ENCODE results near the gene KIF5C. TPM values are rescaled to one million over a fixed set of nuclear protein-coding genes. Genes with fewer than 3 reads are reported as not detected.

Gene KIF5C
- total RNA-seq, 1 donor = 0.36 TPM

DNA sequence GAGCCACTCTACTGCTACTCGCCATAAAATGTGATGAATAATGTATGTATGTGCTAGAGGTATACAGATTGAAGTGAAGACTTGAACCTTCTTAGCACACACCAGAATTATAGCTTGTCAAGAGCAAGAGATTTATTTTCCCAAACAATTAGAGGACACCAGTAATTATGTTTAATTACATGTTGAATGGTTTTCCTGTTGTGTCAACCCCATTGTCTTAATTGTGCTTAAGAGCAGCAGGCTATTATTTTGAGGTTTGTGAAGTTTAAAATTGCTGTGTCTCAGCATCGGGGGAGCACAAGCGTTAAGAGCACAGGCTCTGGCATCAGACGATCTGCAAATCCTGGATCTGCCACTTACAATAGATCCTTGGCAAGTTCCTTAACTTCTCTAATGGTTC, 29.0 kb downstream of the KIF5C start:
- Histone ChIP-seq H3K4me1 (ENCODE audit: insufficient read depth, low read length) (no peaks in the 10 kb centered on the region), H3K4me2 (ENCODE audit: insufficient read depth, low read length) (no peak overlapping the region), H3K9me3 (ENCODE audit: low read depth, low read length) (no peaks in the 10 kb centered on the region), H3K4me3 (ENCODE audit: insufficient read depth, low read length) (no peak overlapping the region), H2AFZ (ENCODE audit: low read length) (no peak overlapping the region), H3K36me3 (ENCODE audit: insufficient read depth, low read length) (no peaks in the 10 kb centered on the region), H3K27ac (ENCODE audit: low read depth, low read length) (no peak overlapping the region), H4K20me1 (ENCODE audit: insufficient read depth, low read length) (no peaks in the 10 kb centered on the region), H3K27me3 (ENCODE audit: insufficient read depth, low read length) (peaks cover 8% of the 10 kb centered on the region), H3K79me2 (ENCODE audit: insufficient read depth, low read length) (no peaks in the 10 kb centered on the region)
- TF ChIP-seq, protein P1, sequence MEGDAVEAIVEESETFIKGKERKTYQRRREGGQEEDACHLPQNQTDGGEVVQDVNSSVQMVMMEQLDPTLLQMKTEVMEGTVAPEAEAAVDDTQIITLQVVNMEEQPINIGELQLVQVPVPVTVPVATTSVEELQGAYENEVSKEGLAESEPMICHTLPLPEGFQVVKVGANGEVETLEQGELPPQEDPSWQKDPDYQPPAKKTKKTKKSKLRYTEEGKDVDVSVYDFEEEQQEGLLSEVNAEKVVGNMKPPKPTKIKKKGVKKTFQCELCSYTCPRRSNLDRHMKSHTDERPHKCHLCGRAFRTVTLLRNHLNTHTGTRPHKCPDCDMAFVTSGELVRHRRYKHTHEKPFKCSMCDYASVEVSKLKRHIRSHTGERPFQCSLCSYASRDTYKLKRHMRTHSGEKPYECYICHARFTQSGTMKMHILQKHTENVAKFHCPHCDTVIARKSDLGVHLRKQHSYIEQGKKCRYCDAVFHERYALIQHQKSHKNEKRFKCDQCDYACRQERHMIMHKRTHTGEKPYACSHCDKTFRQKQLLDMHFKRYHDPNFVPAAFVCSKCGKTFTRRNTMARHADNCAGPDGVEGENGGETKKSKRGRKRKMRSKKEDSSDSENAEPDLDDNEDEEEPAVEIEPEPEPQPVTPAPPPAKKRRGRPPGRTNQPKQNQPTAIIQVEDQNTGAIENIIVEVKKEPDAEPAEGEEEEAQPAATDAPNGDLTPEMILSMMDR (IDR thresholded peaks at IDR 0.05; ENCODE audit: extremely low read depth, low read depth, low read length) = no peak
- DNase-seq (ENCODE audit: insufficient read length, low spot score, missing footprints) = no peak

- H3K4me3 ChIP-seq (ENCODE audit: insufficient read depth, low read length) = no peak overlapping the region
These were observed 31.1 kb downstream of the KIF5C start for GRCh38 chr2:148906124-148906523.

GRCh38 chr2:148907085-148907785, 32.2 kb downstream of the KIF5C start:
- TF ChIP-seq, protein P1 (IDR thresholded peaks at IDR 0.05; ENCODE audit: extremely low read depth, low read depth, low read length) = no peak
- peaks cover 6% of the 10 kb centered on the region for H3K27me3 ChIP-seq (ENCODE audit: insufficient read depth, low read length)
- DNase-seq (ENCODE audit: insufficient read length, low spot score, missing footprints) = no peak
- no peaks in the 10 kb centered on the region for H3K36me3 ChIP-seq (ENCODE audit: insufficient read depth, low read length)
- no peaks in the 10 kb centered on the region for H3K4me1 ChIP-seq (ENCODE audit: insufficient read depth, low read length)
- H3K79me2 ChIP-seq (ENCODE audit: insufficient read depth, low read length) = no peaks in the 10 kb centered on the region
- no peak overlapping the region for H3K4me2 ChIP-seq (ENCODE audit: insufficient read depth, low read length)
- H3K4me3 ChIP-seq (ENCODE audit: insufficient read depth, low read length) = no peak overlapping the region
- no peaks in the 10 kb centered on the region for H4K20me1 ChIP-seq (ENCODE audit: insufficient read depth, low read length)
- no peaks in the 10 kb centered on the region for H3K9me3 ChIP-seq (ENCODE audit: low read depth, low read length)
- no peak overlapping the region for H3K27ac ChIP-seq (ENCODE audit: low read depth, low read length)
- H2AFZ ChIP-seq (ENCODE audit: low read length) = no peak overlapping the region

More at GRCh38 chr2:148906124-148906523, 31.1 kb downstream of the KIF5C start:
- H3K9me3 ChIP-seq (ENCODE audit: low read depth, low read length) = no peaks in the 10 kb centered on the region
- TF ChIP-seq, protein P1 (IDR thresholded peaks at IDR 0.05; ENCODE audit: extremely low read depth, low read depth, low read length) = no peak
- no peaks in the 10 kb centered on the region for H3K4me1 ChIP-seq (ENCODE audit: insufficient read depth, low read length)
- no peaks in the 10 kb centered on the region for H3K79me2 ChIP-seq (ENCODE audit: insufficient read depth, low read length)
- H3K4me2 ChIP-seq (ENCODE audit: insufficient read depth, low read length) = no peak overlapping the region
- no peak for DNase-seq (ENCODE audit: insufficient read length, low spot score, missing footprints)
- no peaks in the 10 kb centered on the region for H3K36me3 ChIP-seq (ENCODE audit: insufficient read depth, low read length)
- no peak overlapping the region for H2AFZ ChIP-seq (ENCODE audit: low read length)
- H3K27ac ChIP-seq (ENCODE audit: low read depth, low read length) = no peak overlapping the region
- H3K27me3 ChIP-seq (ENCODE audit: insufficient read depth, low read length) = peaks cover 8% of the 10 kb centered on the region
- H4K20me1 ChIP-seq (ENCODE audit: insufficient read depth, low read length) = no peaks in the 10 kb centered on the region

DNA sequence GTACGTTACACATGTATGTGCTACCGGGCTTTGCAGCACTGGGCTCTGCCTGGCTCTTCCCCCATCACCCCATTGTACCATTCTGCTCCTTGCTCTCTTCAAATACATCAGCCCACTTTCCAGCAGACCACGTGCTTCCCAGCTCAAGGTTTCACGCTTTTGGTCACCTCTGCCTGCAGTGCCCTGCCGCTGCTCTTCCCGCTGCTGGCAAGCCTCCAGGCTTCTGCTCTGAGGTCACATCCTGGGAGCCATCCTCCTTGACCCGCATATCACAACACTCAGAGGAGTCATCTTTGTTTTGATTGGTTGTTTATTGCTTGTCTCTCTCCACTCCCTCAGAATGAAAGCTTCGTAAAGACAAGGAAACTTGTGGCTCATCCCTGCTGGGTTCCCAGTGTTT, 34.1 kb downstream of the KIF5C start:
- H4K20me1 ChIP-seq (ENCODE audit: insufficient read depth, low read length) = no peaks in the 10 kb centered on the region
- H3K36me3 ChIP-seq (ENCODE audit: insufficient read depth, low read length) = no peaks in the 10 kb centered on the region
- H3K27ac ChIP-seq (ENCODE audit: low read depth, low read length) = no peak overlapping the region
- DNase-seq (ENCODE audit: insufficient read length, low spot score, missing footprints) = no peak
- peaks cover 3% of the 10 kb centered on the region for H3K27me3 ChIP-seq (ENCODE audit: insufficient read depth, low read length)
- H2AFZ ChIP-seq (ENCODE audit: low read length) = no peak overlapping the region
- TF ChIP-seq, protein P1 (IDR thresholded peaks at IDR 0.05; ENCODE audit: extremely low read depth, low read depth, low read length) = no peak
- no peaks in the 10 kb centered on the region for H3K9me3 ChIP-seq (ENCODE audit: low read depth, low read length)
- no peaks in the 10 kb centered on the region for H3K79me2 ChIP-seq (ENCODE audit: insufficient read depth, low read length)
- H3K4me2 ChIP-seq (ENCODE audit: insufficient read depth, low read length) = no peak overlapping the region
- H3K4me3 ChIP-seq (ENCODE audit: insufficient read depth, low read length) = no peak overlapping the region
- H3K4me1 ChIP-seq (ENCODE audit: insufficient read depth, low read length) = no peaks in the 10 kb centered on the region
